Lower lobe of right lung (tissue), 2 donors: Measurements from ENCODE around the gene TAX1BP1. TPM values are rescaled to one million over a fixed set of nuclear protein-coding genes. Genes with fewer than 3 reads are reported as not detected.

Experiments
- ATAC-seq, 2 donors: fragments of 200-7000 bp; cut with Tn5 transposase; one replicate each; pipeline ENCODE4 v1.9.1; 2020 to 2022; ENCODE audit warnings: mild to moderate bottlenecking in 2 of 2, moderate library complexity in 2 of 2
- DNase-seq: peaks from one replicate; pipeline ENCODE4 v3.0.0-alpha.2; 2020
- H3K27ac ChIP-seq: fragments of 200-600 bp; one replicate; pipeline ENCODE4 v1.8.0; 2022
- H3K27me3 ChIP-seq: fragments of 200-600 bp; one replicate; pipeline ENCODE4 v1.8.0; 2022; ENCODE audit warnings: low read depth
- H3K36me3 ChIP-seq: fragments of 200-600 bp; one replicate; pipeline ENCODE4 v1.8.0; 2022; ENCODE audit warnings: mild to moderate bottlenecking
- H3K4me1 ChIP-seq: fragments of 200-600 bp; one replicate; pipeline ENCODE4 v1.8.0; 2022
- H3K4me3 ChIP-seq: fragments of 200-600 bp; one replicate; pipeline ENCODE4 v1.8.0; 2022; ENCODE audit warnings: mild to moderate bottlenecking
- H3K9me3 ChIP-seq: fragments of 200-600 bp; one replicate; pipeline ENCODE4 v1.8.0; 2022
- CTCF ChIP-seq: fragments of 200-600 bp; IDR thresholded peaks from one replicate; pipeline ENCODE4 v1.8.0; 2022; ENCODE audit warnings: antibody characterized with exemption, mild to moderate bottlenecking
- intact Hi-C: fragments of 100-400 bp; cut with DNase I; formaldehyde crosslinking; loops from one replicate; pipeline ENCODE4 v1.11.0; 2022
- total RNA-seq: library from RNA; stranded (reverse); fragmentation: NEBNext Ultra II Directional; extraction: Animal tissue kit (Norgen Biotek cat#: 25700); gene quantifications from one replicate; pipeline ENCODE4 v1.2.1, GENCODE V29; 2021
- donor health status: DM: no; HTN: yes; CAD: no; lungs with severe emphysema.

Gene TAX1BP1
- total RNA-seq, 1 donor from 2014 or later: 128 TPM

GRCh38 chr7:27699751-27700150 is 40.2 kb upstream of the TAX1BP1 start:
- no peak for ATAC-seq
- Histone ChIP-seq H3K36me3 (no peaks in the 10 kb centered on the region), H3K4me1 (no peaks in the 10 kb centered on the region), H3K4me3 (no peak overlapping the region), H3K27ac (no peak overlapping the region), H3K9me3 (no peaks in the 10 kb centered on the region), H3K27me3 (no peaks in the 10 kb centered on the region)
- TF ChIP-seq CTCF: no peak
- no peak for DNase-seq
- intact Hi-C loops: no loop called here

GRCh38 chr7:27700501-27700900 is 39.5 kb upstream of the TAX1BP1 start:
- ATAC-seq: no peak
- no peaks in the 10 kb centered on the region for H3K36me3 ChIP-seq
- H3K9me3 ChIP-seq: no peaks in the 10 kb centered on the region
- DNase-seq: no peak
- no peaks in the 10 kb centered on the region for H3K4me1 ChIP-seq
- intact Hi-C loops: no loop called here
- TF ChIP-seq CTCF: no peak
- H3K4me3 ChIP-seq: no peak overlapping the region
- no peaks in the 10 kb centered on the region for H3K27me3 ChIP-seq
- H3K27ac ChIP-seq: no peak overlapping the region

- Histone ChIP-seq H3K4me3 (no peak overlapping the region), H3K27ac (no peak overlapping the region), H3K9me3 (no peaks in the 10 kb centered on the region), H3K4me1 (no peaks in the 10 kb centered on the region), H3K36me3 (no peaks in the 10 kb centered on the region), H3K27me3 (no peaks in the 10 kb centered on the region)
- ATAC-seq: no peak
- DNase-seq: no peak
- no peak for TF ChIP-seq CTCF
- intact Hi-C loops: no loop called here
These were observed 36.8 kb upstream of the TAX1BP1 start for GRCh38 chr7:27703181-27703580.

- no peak overlapping the region for H3K4me3 ChIP-seq
- H3K36me3 ChIP-seq: no peaks in the 10 kb centered on the region
- no peak for TF ChIP-seq CTCF
- ATAC-seq: no peak
- no peaks in the 10 kb centered on the region for H3K27me3 ChIP-seq
- DNase-seq: no peak
- no peaks in the 10 kb centered on the region for H3K4me1 ChIP-seq
- H3K9me3 ChIP-seq: no peaks in the 10 kb centered on the region
- no peak overlapping the region for H3K27ac ChIP-seq
- intact Hi-C loops: no loop called here
These were observed 35.4 kb upstream of the TAX1BP1 start for GRCh38 chr7:27704422-27705199.

GRCh38 chr7:27705200-27705594 is 34.8 kb upstream of the TAX1BP1 start:
- intact Hi-C loops: no loop called here
- no peak overlapping the region for H3K4me3 ChIP-seq
- H3K27me3 ChIP-seq: no peaks in the 10 kb centered on the region
- no peak overlapping the region for H3K27ac ChIP-seq
- no peaks in the 10 kb centered on the region for H3K36me3 ChIP-seq
- no peaks in the 10 kb centered on the region for H3K4me1 ChIP-seq
- DNase-seq (no peak), ATAC-seq (no peak)
- TF ChIP-seq CTCF: no peak
- no peaks in the 10 kb centered on the region for H3K9me3 ChIP-seq
